Measurements from ENCODE around the gene XG. TPM values are rescaled to one million over a fixed set of nuclear protein-coding genes. Genes with fewer than 3 reads are reported as not detected.

The XG gene
- total RNA-seq, 4 donors from 2014 or later, result 0.12 to 3.5 (median 0.28) TPM; not detected in 1

- TF ChIP-seq, protein P1, sequence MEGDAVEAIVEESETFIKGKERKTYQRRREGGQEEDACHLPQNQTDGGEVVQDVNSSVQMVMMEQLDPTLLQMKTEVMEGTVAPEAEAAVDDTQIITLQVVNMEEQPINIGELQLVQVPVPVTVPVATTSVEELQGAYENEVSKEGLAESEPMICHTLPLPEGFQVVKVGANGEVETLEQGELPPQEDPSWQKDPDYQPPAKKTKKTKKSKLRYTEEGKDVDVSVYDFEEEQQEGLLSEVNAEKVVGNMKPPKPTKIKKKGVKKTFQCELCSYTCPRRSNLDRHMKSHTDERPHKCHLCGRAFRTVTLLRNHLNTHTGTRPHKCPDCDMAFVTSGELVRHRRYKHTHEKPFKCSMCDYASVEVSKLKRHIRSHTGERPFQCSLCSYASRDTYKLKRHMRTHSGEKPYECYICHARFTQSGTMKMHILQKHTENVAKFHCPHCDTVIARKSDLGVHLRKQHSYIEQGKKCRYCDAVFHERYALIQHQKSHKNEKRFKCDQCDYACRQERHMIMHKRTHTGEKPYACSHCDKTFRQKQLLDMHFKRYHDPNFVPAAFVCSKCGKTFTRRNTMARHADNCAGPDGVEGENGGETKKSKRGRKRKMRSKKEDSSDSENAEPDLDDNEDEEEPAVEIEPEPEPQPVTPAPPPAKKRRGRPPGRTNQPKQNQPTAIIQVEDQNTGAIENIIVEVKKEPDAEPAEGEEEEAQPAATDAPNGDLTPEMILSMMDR (IDR thresholded peaks at IDR 0.05), result no peak
- no peak for DNase-seq (ENCODE audit: low spot score)
- ATAC-seq (ENCODE audit: low FRiP score), result peak; percentile 3
Measured at GRCh38 chrX:2828344-2828958, 76.6 kb downstream of the XG start, which contains the start of gene GYG2. Gene GYG2 (plus strand): TSS chrX:2828930. CDS start chrX:2830189, 1,259 bp downstream.

DNA sequence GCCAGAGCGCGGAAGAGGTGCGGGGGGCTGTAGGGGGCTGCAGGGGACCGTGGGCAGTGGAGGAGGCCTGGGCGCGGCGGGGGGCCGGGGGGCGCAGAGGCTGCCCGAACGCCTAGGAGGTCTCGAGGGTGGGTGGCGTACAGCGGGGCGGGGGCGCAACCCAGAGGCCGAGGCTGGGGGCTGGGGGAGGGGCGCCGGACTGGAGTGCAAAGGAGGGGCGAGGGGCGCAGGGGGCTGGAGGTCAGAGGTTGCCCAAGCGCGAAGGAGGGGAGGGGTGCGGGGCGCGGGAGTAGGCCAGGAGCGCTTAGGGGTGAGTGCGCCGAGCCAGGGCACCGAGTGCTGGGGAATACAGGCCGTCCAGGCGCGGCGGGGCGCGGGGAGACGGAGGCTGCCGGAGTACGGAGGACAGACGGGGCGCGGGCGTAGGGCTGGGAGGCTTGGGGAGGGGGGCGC is 77.1 kb downstream of the XG start:
- ATAC-seq (ENCODE audit: low FRiP score), result peak; percentile 2
- no peak for DNase-seq (ENCODE audit: low spot score)
- TF ChIP-seq, protein P1 (IDR thresholded peaks at IDR 0.05), result no peak

- TF ChIP-seq, protein P1 (IDR thresholded peaks at IDR 0.05), result no peak
- ATAC-seq (ENCODE audit: low FRiP score) (no peak), DNase-seq (ENCODE audit: low spot score) (no peak)
Measured at GRCh38 chrX:2829469-2830246, 77.8 kb downstream of the XG start.

GRCh38 chrX:2831471-2832228 is 79.8 kb downstream of the XG start:
- no peak for ATAC-seq (ENCODE audit: low FRiP score)
- DNase-seq (ENCODE audit: low spot score), result no peak
- TF ChIP-seq, protein P1 (IDR thresholded peaks at IDR 0.05), result no peak

DNA sequence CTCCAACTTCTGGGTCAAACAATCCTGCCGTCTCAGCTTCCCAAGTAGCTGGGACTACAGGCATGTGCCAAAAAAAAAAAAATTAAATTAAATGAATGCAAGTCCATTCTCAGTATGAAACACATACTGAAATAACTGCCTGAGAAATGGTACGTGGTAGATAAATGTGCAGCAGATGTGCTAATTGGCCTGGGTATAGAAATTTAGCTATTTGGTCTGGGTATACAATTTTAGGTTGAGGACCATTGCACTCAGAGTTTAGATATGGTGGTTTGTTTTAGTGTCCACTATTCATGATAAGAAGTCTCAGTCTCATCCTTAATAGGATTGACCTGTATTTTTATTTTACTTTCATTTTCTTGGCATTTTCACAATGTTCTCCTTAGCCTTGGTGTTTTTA is 86.1 kb downstream of the XG start:
- DNase-seq (ENCODE audit: low spot score) (no peak), ATAC-seq (ENCODE audit: low FRiP score) (no peak)
- TF ChIP-seq, protein P1 (IDR thresholded peaks at IDR 0.05), result no peak

DNA sequence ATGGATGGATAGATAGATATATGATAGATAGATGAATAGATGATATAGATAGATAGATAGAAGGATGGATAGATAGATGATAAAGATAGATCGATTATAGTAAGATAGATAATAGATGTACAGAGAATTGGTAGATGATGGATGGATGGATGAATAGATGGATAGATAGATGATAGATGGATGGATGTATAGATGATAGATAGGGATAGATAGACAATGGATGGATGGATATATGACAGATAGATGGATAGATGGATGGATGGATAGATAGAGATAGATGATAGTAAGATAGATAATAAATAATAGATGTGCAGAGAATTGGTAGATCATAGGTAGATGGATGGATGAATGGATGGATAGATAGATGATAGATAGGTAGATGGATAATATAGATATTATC is 89.1 kb downstream of the XG start:
- DNase-seq (ENCODE audit: low spot score) (no peak), ATAC-seq (ENCODE audit: low FRiP score) (no peak)
- TF ChIP-seq, protein P1 (IDR thresholded peaks at IDR 0.05), result no peak
